Right lobe of liver (tissue), 6 donors: ENCODE measurements around the gene TDRKH. TPM values are rescaled to one million over a fixed set of nuclear protein-coding genes. Genes with fewer than 3 reads are reported as not detected.

Experiments used
- ATAC-seq, 4 donors: fragments of 200-7000 bp; cut with Tn5 transposase; one replicate each; pipeline ENCODE4 v1.9.1; 2020; ENCODE audit warnings: mild to moderate bottlenecking in 4 of 4, moderate library complexity in 4 of 4
- DNase-seq, 3 donors: peaks; one replicate each; pipeline ENCODE4 v3.0.0-alpha.2; 2020
- H3K27ac ChIP-seq, 3 donors: fragments of 200-600 bp; one replicate each; pipeline ENCODE4 v1.8.0; 2022
- H3K27me3 ChIP-seq, 2 donors: fragments of 200-600 bp; one replicate each; pipeline ENCODE4 v1.8.0; 2022
- H3K36me3 ChIP-seq, 4 donors: fragments of 200-600 bp; sonication (generic) in 1 of 4; one replicate each; pipeline versions ENCODE4 v1.5.1 to v1.8.0; 2017 to 2022; ENCODE audit warnings: control low read depth in 1 of 4
- H3K4me1 ChIP-seq, 4 donors: fragments of 200-600 bp; sonication (generic) in 1 of 4; one replicate each; pipeline versions ENCODE4 v1.5.1 to v1.8.0; 2017 to 2022; ENCODE audit warnings: control low read depth in 1 of 4
- H3K4me3 ChIP-seq, 3 donors: fragments of 200-600 bp; one replicate each; pipeline ENCODE4 v1.8.0; 2022
- H3K9me3 ChIP-seq, 4 donors: fragments of 200-600 bp; sonication (generic) in 1 of 4; one replicate each; pipeline versions ENCODE4 v1.5.1 to v1.8.0; 2017 to 2022; ENCODE audit warnings: control low read depth in 1 of 4
- CTCF ChIP-seq, 4 donors: fragments of 200-600 bp in 3 of 4; fragments of 450-650 bp in 1 of 4; IDR thresholded peaks; one replicate each; pipeline versions ENCODE4 v1.5.1 to v1.8.0; 2016 to 2022; ENCODE audit warnings: antibody characterized with exemption in 4 of 4, mild to moderate bottlenecking in 2 of 4
- POLR2A ChIP-seq: fragments of 450-650 bp; IDR thresholded peaks from one replicate; pipeline ENCODE4 v1.6.1; 2017; ENCODE audit warnings: antibody characterized with exemption, mild to moderate bottlenecking
- WGBS: methylation state at CpG from one replicate; pipeline ENCODE4 v1.1.6; 2018; ENCODE audit warnings: low coverage, low lambda C conversion rate; ENCODE audit not compliant: insufficient coverage; ENCODE audit errors: missing lambda C conversion rate; 5-methylcytosine and 5-hydroxymethylcytosine counted together
- intact Hi-C, 2 donors: fragments of 100-400 bp; cut with DNase I; formaldehyde crosslinking; loops; one replicate each; pipeline versions ENCODE4 v1.11.2 to v1.14.1; 2022
- total RNA-seq, 6 experiments: library from RNA; depleted of rRNA in 2 of 6; stranded (reverse); fragments of >200 nt in 2 of 6; fragmentation: NEBNext Ultra II Directional in 3 of 6; extraction: Animal tissue kit (Norgen Biotek cat#: 25700) in 3 of 6; gene quantifications; one replicate each; pipeline versions ENCODE4 v1.1.0 to v1.2.4, GENCODE V29; 2016 to 2023
- donor health status: DM: no; HTN: yes; CAD: no.
- donor health status: DM: no; HTN: no; CAD: no.
- donor health status: DM: no; HTN: no; CAD: no.
- donor health status: DM: no; HTN: yes; CAD: no.
- donor health status: DM: no; HTN: yes; CAD: no.

Gene TDRKH
- total RNA-seq, 6 experiments from 2014 or later, result 1.7 to 12.1 (median 3.3) TPM

GRCh38 chr1:151801846-151802245 lies 11.5 kb upstream of the TDRKH start:
- Histone ChIP-seq H3K4me3 (no peak overlapping the region), H3K4me1 (no peaks in the 10 kb centered on the region), H3K27me3 (no peaks in the 10 kb centered on the region), H3K36me3 (peaks cover 0 to under 1% (median 0%) of the 10 kb centered on the region in 4 donors), H3K27ac (no peak overlapping the region), H3K9me3 (no peaks in the 10 kb centered on the region)
- ATAC-seq, result no peak
- 89% methylated on average over 3 of the region's 7 CpGs for WGBS
- intact Hi-C loops, result no loop called here
- TF ChIP-seq POLR2A (no peak), CTCF (IDR thresholded peaks at IDR 0.05) (no peak)
- DNase-seq, result no peak

- H3K27me3 ChIP-seq, result no peaks in the 10 kb centered on the region
- H3K4me1 ChIP-seq, result no peaks in the 10 kb centered on the region
- intact Hi-C loops, result no loop called here
- no peaks in the 10 kb centered on the region for H3K9me3 ChIP-seq
- H3K27ac ChIP-seq, result no peak overlapping the region
- TF ChIP-seq CTCF (IDR thresholded peaks at IDR 0.05), result no peak
- TF ChIP-seq POLR2A, result no peak
- H3K4me3 ChIP-seq, result no peak overlapping the region
- H3K36me3 ChIP-seq, result no peaks in the 10 kb centered on the region
- no CpG with 5 or more reads among the region's 12 CpGs for WGBS
- no peak for ATAC-seq
- no peak for DNase-seq
These were observed 11.1 kb upstream of the TDRKH start for GRCh38 chr1:151801310-151801820.

- intact Hi-C loops, result no loop called here
- H3K36me3 ChIP-seq, result no peaks in the 10 kb centered on the region
- H3K27me3 ChIP-seq, result no peaks in the 10 kb centered on the region
- H3K27ac ChIP-seq, result no peak overlapping the region
- TF ChIP-seq CTCF (IDR thresholded peaks at IDR 0.05) (no peak), POLR2A (no peak)
- no peaks in the 10 kb centered on the region for H3K9me3 ChIP-seq
- DNase-seq, result no peak
- H3K4me3 ChIP-seq, result no peak overlapping the region
- WGBS, result 59% methylated on average over 7 of the region's 8 CpGs
- ATAC-seq, result no peak
- H3K4me1 ChIP-seq, result no peaks in the 10 kb centered on the region
These were observed 10.5 kb upstream of the TDRKH start for GRCh38 chr1:151800830-151801229.

- WGBS, result 52% methylated on average over 9 of the region's 9 CpGs
- TF ChIP-seq POLR2A (no peak), CTCF (IDR thresholded peaks at IDR 0.05) (no peak)
- intact Hi-C loops, result no loop called here
- Histone ChIP-seq H3K4me3 (no peak overlapping the region), H3K36me3 (no peaks in the 10 kb centered on the region), H3K9me3 (no peaks in the 10 kb centered on the region), H3K4me1 (no peaks in the 10 kb centered on the region), H3K27me3 (no peaks in the 10 kb centered on the region), H3K27ac (no peak overlapping the region)
- ATAC-seq, result no peak
- no peak for DNase-seq
These were observed 9.1 kb upstream of the TDRKH start for GRCh38 chr1:151799179-151800022.
